Stromal cell of bone marrow (primary cell): Measurements from ENCODE around the gene CD8B2.
"Not testable (repeated sequence)": the region's sequence is repeated elsewhere in the genome, so short reads cannot be mapped to it uniquely, and the experiment has no call there.

Source experiments
- DNase-seq: peaks from one replicate; pipeline ENCODE4 v3.0.0-alpha.2; 2012; ENCODE audit warnings: low read depth

Gene CD8B2

GRCh38 chr2:106486551-106487385 is at the start of gene CD8B2:
Gene CD8B2, plus strand, starts transcription at chr2:106487364. Its CDS starts 63 bp downstream, at chr2:106487427.
- not testable (repeated sequence) for DNase-seq

- DNase-seq, result not testable (repeated sequence)
Observed at GRCh38 chr2:106461882-106462281, 25.3 kb upstream of the CD8B2 start.

GRCh38 chr2:106467516-106467915 is 19.6 kb upstream of the CD8B2 start:
- not testable (repeated sequence) for DNase-seq

- DNase-seq, result not testable (repeated sequence)
Observed at GRCh38 chr2:106468107-106468506, 19.1 kb upstream of the CD8B2 start, which contains the start of gene RGPD3. Gene RGPD3, minus strand, starts transcription at chr2:106468413. Its CDS starts 125 bp downstream, at chr2:106468288.

GRCh38 chr2:106470658-106471057 is 16.5 kb upstream of the CD8B2 start:
- DNase-seq, result not testable (repeated sequence)

GRCh38 chr2:106477647-106478046 is 9.5 kb upstream of the CD8B2 start:
- not testable (repeated sequence) for DNase-seq

GRCh38 chr2:106479563-106479962 is 7.6 kb upstream of the CD8B2 start:
- DNase-seq, result not testable (repeated sequence)

GRCh38 chr2:106487386-106488191 is 425 bp downstream of the CD8B2 start:
- not testable (repeated sequence) for DNase-seq

- not testable (repeated sequence) for DNase-seq
Observed at GRCh38 chr2:106489701-106490100, 2.5 kb downstream of the CD8B2 start.

- DNase-seq, result not testable (repeated sequence)
Observed at GRCh38 chr2:106492399-106492798, 5.2 kb downstream of the CD8B2 start.

GRCh38 chr2:106492913-106493312 is 5.7 kb downstream of the CD8B2 start:
- not testable (repeated sequence) for DNase-seq

GRCh38 chr2:106498549-106498948 is 11.4 kb downstream of the CD8B2 start:
- not testable (repeated sequence) for DNase-seq

- not testable (repeated sequence) for DNase-seq
Observed at GRCh38 chr2:106500350-106500749, 13.2 kb downstream of the CD8B2 start.

GRCh38 chr2:106502351-106502750 is 15.2 kb downstream of the CD8B2 start:
- not testable (repeated sequence) for DNase-seq

- not testable (repeated sequence) for DNase-seq
Observed at GRCh38 chr2:106504192-106504591, 17.0 kb downstream of the CD8B2 start.

- DNase-seq, result not testable (repeated sequence)
Observed at GRCh38 chr2:106504787-106505186, 17.6 kb downstream of the CD8B2 start.

GRCh38 chr2:106506002-106506687 is 19.0 kb downstream of the CD8B2 start:
- not testable (repeated sequence) for DNase-seq

GRCh38 chr2:106508660-106509373 is 21.7 kb downstream of the CD8B2 start:
- DNase-seq, result not testable (repeated sequence)

- not testable (repeated sequence) for DNase-seq
Observed at GRCh38 chr2:106509374-106509770, 22.2 kb downstream of the CD8B2 start.

- not testable (repeated sequence) for DNase-seq
Observed at GRCh38 chr2:106510791-106511190, 23.6 kb downstream of the CD8B2 start.

- DNase-seq, result peak; percentile 76
Observed at GRCh38 chr2:106511476-106511901, 24.3 kb downstream of the CD8B2 start.
